ENCODE results near the gene SCARF2. TPM values are rescaled to one million over a fixed set of nuclear protein-coding genes. Genes with fewer than 3 reads are reported as not detected.
A peak's percentile ranks its signal among the peaks of the same experiment; 100 is the strongest.

The SCARF2 gene
- total RNA-seq, 4 donors from 2014 or later = 28.4 to 72.0 (median 53.1) TPM

DNA sequence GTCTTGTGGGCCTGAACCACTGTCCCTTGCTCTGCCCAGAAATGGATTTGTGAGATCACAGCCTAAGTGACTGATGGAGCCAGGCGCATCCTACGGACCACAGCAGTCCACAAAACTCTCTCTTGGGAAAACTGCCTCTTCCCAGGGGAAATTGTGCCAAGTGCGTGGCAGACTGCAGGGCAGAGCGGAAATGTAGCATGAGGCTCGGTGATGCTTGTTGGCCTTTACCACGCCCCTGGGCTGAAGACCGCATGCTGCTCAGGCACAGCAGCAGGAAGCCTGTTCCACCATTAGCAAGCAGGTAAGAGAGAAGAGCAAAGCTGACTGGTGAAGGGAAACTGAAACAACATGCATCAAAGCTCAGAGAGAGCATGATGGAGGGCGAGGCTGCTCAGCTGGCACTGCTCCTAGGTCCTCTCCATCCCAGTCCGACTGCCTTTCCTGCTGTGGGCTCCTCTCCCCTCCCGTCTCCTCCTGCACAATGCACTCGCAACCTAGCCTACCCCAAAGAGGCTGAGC lies 26.5 kb upstream of the SCARF2 start:
- no peak for DNase-seq (ENCODE audit: low spot score in 2 of 2)
- 85% methylated on average over 11 of the region's 11 CpGs for WGBS, 2 donors
- no peak for TF ChIP-seq EP300 (IDR thresholded peaks at IDR 0.05)
- TF ChIP-seq, protein P1, sequence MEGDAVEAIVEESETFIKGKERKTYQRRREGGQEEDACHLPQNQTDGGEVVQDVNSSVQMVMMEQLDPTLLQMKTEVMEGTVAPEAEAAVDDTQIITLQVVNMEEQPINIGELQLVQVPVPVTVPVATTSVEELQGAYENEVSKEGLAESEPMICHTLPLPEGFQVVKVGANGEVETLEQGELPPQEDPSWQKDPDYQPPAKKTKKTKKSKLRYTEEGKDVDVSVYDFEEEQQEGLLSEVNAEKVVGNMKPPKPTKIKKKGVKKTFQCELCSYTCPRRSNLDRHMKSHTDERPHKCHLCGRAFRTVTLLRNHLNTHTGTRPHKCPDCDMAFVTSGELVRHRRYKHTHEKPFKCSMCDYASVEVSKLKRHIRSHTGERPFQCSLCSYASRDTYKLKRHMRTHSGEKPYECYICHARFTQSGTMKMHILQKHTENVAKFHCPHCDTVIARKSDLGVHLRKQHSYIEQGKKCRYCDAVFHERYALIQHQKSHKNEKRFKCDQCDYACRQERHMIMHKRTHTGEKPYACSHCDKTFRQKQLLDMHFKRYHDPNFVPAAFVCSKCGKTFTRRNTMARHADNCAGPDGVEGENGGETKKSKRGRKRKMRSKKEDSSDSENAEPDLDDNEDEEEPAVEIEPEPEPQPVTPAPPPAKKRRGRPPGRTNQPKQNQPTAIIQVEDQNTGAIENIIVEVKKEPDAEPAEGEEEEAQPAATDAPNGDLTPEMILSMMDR (IDR thresholded peaks at IDR 0.05) = no peak
- TF ChIP-seq POLR2A (IDR thresholded peaks at IDR 0.05) = no peak
- Histone ChIP-seq H3K4me1 (peaks cover 0 to 24% (median 9%) of the 10 kb centered on the region in 4 donors), H3K36me3 (peaks cover 0 to 39% (median 6%) of the 10 kb centered on the region in 3 donors), H3K27ac (peak overlapping the region in 1 of 4 donors; percentile 48), H3K4me3 (no peak overlapping the region), H3K9me3 (no peaks in the 10 kb centered on the region), H3K27me3 (no peaks in the 10 kb centered on the region)

DNA sequence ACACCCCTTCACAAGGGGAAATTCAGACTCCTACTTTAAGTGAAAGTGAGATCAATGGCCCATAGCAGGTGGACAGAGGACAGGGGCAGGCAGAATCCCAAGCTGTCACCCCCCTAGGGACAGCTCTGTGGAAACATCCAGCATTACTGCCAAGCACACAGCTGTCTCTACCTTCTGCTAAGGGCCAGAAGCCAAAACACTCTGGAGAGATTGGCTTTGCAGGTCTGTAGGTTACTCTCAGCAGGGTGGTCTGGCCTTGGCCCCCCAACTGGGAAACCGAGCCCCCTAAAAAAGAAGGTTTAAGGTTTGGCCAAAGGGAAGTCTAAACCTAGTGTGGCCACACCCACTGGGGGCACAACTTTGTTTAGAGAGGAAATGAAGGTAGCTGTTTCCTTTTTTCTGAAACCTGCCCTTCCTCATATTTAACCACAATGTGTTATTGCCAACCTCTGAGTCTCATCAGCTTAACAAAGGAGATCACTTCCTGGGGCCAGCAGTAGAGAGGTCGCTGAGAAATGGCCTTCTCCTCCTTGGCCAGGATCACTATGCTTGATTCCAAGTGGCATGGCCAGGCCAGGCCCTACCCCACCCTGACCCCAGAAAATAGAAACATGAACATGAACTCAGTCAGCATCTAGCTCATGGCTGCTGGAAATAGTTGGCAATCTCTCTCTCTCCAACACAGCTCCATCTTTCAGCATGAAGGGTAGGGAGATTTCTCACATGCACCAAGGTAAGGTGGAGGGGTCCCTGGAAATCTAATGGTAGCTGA lies 25.9 kb upstream of the SCARF2 start:
- H3K27me3 ChIP-seq = no peaks in the 10 kb centered on the region
- peaks cover 0 to 30% (median 11%) of the 10 kb centered on the region in 4 donors for H3K4me1 ChIP-seq
- H3K27ac ChIP-seq = peak overlapping the region in 3 of 4 donors; percentile 21 to 48 (median 22)
- no peak for DNase-seq (ENCODE audit: low spot score in 2 of 2)
- no peaks in the 10 kb centered on the region for H3K9me3 ChIP-seq
- peaks cover 0 to 36% (median 6%) of the 10 kb centered on the region in 3 donors for H3K36me3 ChIP-seq
- WGBS, 2 donors = 38 to 43% methylated on average over 2 of the region's 2 CpGs
- no peak overlapping the region for H3K4me3 ChIP-seq
- TF ChIP-seq EP300 (IDR thresholded peaks at IDR 0.05) (no peak), POLR2A (IDR thresholded peaks at IDR 0.05) (no peak)

DNA sequence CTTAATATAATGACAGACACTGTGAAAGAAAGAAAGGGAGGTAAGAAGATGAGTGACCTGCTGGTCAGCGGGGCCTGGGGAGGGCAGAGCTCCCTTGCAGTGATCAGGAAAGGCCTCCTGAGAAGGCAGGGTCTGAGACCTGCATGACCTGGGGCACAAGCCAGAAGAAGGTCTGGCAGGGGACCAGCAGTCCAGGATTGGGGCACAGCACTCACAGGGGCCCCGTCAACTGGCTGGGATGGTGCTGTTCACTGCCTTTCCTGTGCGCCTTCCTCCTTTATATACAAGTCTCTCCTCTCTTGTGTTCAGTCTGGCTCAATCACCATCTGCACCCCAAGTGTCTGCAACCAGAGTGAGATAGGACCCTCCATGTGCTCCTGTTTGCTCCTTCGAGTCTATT lies 22.2 kb upstream of the SCARF2 start:
- H3K9me3 ChIP-seq = no peaks in the 10 kb centered on the region
- H3K4me1 ChIP-seq = peaks cover 0 to 43% (median 11%) of the 10 kb centered on the region in 4 donors
- 83 to 87% methylated on average over 4 of the region's 4 CpGs for WGBS, 2 donors
- H3K27ac ChIP-seq = no peak overlapping the region
- no peak for TF ChIP-seq POLR2A (IDR thresholded peaks at IDR 0.05)
- no peak for TF ChIP-seq EP300 (IDR thresholded peaks at IDR 0.05)
- TF ChIP-seq, protein P1 (IDR thresholded peaks at IDR 0.05) = no peak
- no peak for DNase-seq (ENCODE audit: low spot score in 2 of 2)
- H3K27me3 ChIP-seq = no peaks in the 10 kb centered on the region
- H3K36me3 ChIP-seq = peaks cover 0 to 41% (median 3%) of the 10 kb centered on the region in 3 donors
- H3K4me3 ChIP-seq = no peak overlapping the region

DNA sequence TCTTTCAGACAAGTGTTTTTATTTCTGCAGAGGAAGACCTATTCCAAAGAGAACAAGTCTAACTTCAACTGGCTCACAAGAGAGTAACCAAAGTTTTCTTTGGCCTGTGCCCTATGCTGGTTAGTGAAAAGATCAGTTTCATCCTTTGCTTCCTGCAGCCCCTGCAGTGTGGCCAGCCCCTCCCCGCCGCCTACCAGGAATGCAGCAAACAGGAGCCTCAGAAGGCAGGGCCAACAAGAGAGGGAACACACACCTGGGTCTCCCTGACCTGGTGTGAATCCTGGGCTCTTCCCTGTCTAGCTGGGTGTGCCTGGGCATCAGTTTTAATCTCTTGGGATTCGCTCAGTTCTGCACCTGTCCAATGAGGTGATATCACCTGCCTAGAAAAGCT lies 21.5 kb upstream of the SCARF2 start:
- peaks cover 0 to 41% (median 0%) of the 10 kb centered on the region in 3 donors for H3K36me3 ChIP-seq
- WGBS, 2 donors = 65 to 92% methylated on average over 3 of the region's 3 CpGs
- DNase-seq (ENCODE audit: low spot score in 2 of 2) = no peak
- no peak overlapping the region for H3K27ac ChIP-seq
- no peaks in the 10 kb centered on the region for H3K27me3 ChIP-seq
- peaks cover 0 to 40% (median 8%) of the 10 kb centered on the region in 4 donors for H3K4me1 ChIP-seq
- no peaks in the 10 kb centered on the region for H3K9me3 ChIP-seq
- TF ChIP-seq, protein P1 (IDR thresholded peaks at IDR 0.05) = no peak
- TF ChIP-seq POLR2A (IDR thresholded peaks at IDR 0.05) (no peak), EP300 (IDR thresholded peaks at IDR 0.05) (no peak)
- no peak overlapping the region for H3K4me3 ChIP-seq

DNA sequence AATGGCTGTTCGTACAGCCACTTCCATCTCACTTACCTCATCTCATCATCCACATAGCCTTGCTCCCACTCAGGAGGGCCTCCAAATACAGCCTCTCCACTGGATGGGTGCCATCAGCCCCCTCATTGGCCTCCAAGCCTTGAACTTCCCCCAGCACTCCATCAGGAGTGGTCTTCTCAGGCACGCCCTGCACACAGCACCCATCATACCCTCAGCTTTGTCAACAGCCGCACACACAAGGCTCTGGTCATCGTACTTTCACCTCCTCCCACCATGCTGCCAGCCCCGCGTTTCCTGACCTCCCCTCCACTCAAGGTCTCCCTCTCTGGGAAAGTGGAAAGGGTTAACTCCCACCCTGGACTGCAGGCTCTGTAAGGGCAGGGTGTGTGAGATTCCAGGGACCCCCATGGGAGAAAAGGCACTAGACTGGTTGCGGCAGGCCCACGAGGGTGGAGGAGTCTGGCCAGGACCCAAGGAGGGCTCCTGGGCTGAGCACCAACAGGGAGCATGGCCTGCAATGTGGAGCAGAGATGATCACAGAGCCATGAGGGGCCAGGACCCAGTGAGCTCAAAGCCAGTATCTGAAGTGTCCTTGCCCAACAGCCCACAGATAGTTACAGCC lies 21.0 kb upstream of the SCARF2 start:
- no peak for DNase-seq (ENCODE audit: low spot score in 2 of 2)
- H3K27ac ChIP-seq = no peak overlapping the region
- no peaks in the 10 kb centered on the region for H3K27me3 ChIP-seq
- H3K9me3 ChIP-seq = no peaks in the 10 kb centered on the region
- TF ChIP-seq, protein P1 (IDR thresholded peaks at IDR 0.05) = no peak
- TF ChIP-seq POLR2A (IDR thresholded peaks at IDR 0.05) (no peak), EP300 (IDR thresholded peaks at IDR 0.05) (no peak)
- H3K4me3 ChIP-seq = no peak overlapping the region
- H3K4me1 ChIP-seq = peaks cover 0 to 35% (median 6%) of the 10 kb centered on the region in 4 donors
- WGBS, 2 donors = 55 to 69% methylated on average over 8 of the region's 8 CpGs
- H3K36me3 ChIP-seq = peaks cover 0 to 41% (median 0%) of the 10 kb centered on the region in 3 donors

All from tibial nerve (tissue), 4 donors.